Measurements from ENCODE around the gene ANKIB1.
"Not testable (repeated sequence)": the region's sequence is repeated elsewhere in the genome, so short reads cannot be mapped to it uniquely, and the experiment has no call there.

DNA sequence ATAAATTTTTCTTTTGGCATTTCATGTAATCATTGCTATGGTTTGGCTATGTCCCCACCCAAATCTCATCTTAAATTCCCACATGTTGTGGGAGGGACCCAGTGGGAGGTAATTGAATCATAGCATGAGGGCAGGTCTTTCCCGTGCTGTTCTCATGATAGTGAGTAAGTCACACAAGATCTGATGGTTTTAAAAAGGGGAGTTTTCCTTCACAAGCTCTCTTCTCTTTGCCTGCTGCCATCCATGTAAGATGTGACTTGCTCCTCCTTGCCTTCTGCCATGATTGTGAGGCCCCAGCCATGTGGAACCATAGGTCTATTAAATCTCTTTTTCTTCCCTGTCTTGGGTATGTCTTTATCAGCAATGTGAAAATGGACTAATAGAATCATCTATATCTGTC lies 9.0 kb downstream of the ANKIB1 start:
- TF ChIP-seq YY1 (IDR thresholded peaks at IDR 0.05; ENCODE audit: insufficient read depth, insufficient read length); ZNF274 (IDR thresholded peaks at IDR 0.05; ENCODE audit: low read depth, low read length); SUZ12 (IDR thresholded peaks at IDR 0.05; ENCODE audit: extremely low read depth, insufficient read depth, insufficient read length): not testable (repeated sequence)

Data from NT2/D1 (cell line).